ENCODE results near the gene PRR19.

The PRR19 gene

DNA sequence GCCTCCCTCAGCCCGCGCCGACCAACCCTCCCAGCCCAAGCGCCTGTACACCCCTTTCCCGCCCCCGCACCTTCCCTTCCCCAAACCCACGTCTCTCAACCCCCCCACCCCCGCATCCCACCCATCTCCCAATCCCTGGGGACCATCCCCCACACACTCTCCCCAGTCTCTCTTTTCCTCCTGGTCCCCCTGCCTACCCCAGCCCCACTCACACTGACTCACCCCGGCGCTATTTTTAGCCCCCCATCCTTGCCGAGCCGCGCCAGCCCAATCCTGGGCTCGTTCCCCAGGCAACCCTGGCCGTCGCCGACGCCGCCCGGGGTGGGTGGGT, 21.2 kb upstream of the PRR19 start:
- peak overlapping the region; percentile 88 for H3K4me3 ChIP-seq (ENCODE audit: low read length)
- no peaks in the 10 kb centered on the region for H3K9me3 ChIP-seq (ENCODE audit: control insufficient read depth, low read length)
- no peaks in the 10 kb centered on the region for H3K27me3 ChIP-seq (replicated peaks; ENCODE audit: control insufficient read depth, insufficient read depth, low read length)
- H3K4me1 ChIP-seq (ENCODE audit: control insufficient read depth, insufficient read depth, low read length): peaks cover 65% of the 10 kb centered on the region
- peak overlapping the region; percentile 88 for H3K9ac ChIP-seq (ENCODE audit: low read length)
- H3K36me3 ChIP-seq (ENCODE audit: control insufficient read depth, insufficient read depth, low read length, severe bottlenecking): no peaks in the 10 kb centered on the region
- DNase-seq (ENCODE audit: low read depth): peak; percentile 77

DNA sequence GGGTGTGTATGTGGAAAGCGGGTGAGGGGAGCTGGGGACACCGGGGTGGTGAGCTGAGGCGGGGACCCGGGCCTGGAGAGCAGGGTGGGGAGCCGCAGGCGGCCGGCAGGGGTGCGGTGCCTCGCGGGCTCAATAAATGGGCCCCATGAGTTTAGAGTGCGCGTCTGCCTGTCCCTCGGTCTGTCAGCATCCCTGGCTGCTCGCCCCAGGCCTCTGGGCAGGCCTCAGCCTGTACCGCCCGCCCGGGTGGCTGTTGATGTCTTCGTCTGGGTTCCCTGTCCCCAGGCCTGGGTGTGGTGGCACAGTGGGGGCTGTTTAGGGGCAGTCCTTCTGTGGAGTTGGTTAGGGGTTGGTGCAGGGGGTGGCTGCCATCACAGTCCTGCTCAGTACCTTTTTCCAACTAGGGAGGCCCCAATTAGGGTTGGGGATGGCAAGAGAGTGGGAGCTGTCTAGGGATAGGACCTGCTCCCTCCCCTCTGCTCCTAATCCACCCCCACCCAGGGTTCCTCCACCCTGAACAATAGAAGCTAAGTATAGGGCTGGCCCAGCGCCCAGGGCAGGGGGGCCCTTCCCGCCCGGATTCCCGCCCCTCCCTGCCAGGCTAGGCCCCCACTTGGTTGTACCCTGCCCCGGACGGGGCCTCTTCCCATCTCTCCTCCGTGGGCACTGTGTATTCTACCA, 20.6 kb upstream of the PRR19 start:
- peak; percentile 69 for DNase-seq (ENCODE audit: low read depth)
- Histone ChIP-seq H3K4me1 (ENCODE audit: control insufficient read depth, insufficient read depth, low read length) (peaks cover 65% of the 10 kb centered on the region), H3K36me3 (ENCODE audit: control insufficient read depth, insufficient read depth, low read length, severe bottlenecking) (no peaks in the 10 kb centered on the region)

DNA sequence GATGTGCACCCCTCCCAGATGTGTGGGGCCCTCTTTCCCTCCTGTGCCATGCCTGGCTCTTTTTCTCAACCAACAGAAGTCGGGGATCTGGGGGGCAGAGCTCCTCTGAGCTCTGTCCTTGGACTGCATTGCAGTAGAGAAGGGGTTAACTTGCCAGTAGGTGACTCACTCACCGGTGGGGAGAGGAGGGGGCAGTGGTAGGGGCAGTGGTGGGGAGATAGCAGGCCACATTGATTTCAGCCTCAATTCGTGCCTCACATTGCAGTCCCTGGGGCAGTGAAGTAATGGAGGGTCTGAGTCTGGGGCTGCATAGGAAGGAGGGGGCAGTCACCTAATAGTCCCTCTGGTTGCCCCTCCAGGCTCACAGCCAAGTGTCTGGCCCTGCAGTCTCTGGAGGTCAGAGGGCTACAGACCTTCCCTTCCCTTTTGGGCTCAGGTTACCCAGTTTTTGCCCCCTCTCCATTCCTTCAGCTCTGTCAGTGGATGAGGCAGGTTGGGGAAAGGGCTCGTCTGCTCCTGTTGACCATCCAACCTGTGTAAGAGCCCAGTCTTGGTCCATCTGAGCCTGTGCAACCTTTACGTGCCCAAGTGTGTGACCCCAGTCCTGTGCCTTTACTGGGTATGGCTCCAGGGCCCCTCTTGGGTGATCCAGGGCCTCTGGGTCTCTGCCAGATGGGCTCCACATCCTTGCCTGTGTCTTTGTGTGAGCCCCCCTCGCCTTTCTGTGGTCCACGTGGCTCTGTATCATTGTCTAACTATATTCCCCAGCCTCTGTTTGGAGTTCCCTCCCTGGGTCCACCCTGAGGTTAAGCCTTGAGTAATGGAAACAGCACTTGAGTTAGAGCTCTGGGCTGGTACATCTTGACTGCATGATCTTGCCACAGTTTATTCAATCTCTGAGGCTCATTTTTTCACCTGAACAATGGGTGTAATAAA, 19.8 kb upstream of the PRR19 start:
- Histone ChIP-seq H3K27me3 (replicated peaks; ENCODE audit: control insufficient read depth, insufficient read depth, low read length) (no peaks in the 10 kb centered on the region), H3K4me1 (ENCODE audit: control insufficient read depth, insufficient read depth, low read length) (peaks cover 64% of the 10 kb centered on the region), H3K9ac (ENCODE audit: low read length) (peak overlapping the region; percentile 75), H3K9me3 (ENCODE audit: control insufficient read depth, low read length) (no peaks in the 10 kb centered on the region), H3K36me3 (ENCODE audit: control insufficient read depth, insufficient read depth, low read length, severe bottlenecking) (peaks cover 3% of the 10 kb centered on the region), H3K4me3 (ENCODE audit: low read length) (peak overlapping the region; percentile 35)
- peak; percentile 72 for DNase-seq (ENCODE audit: low read depth)

More for the DNA sequence above, 20.6 kb upstream of the PRR19 start:
- Histone ChIP-seq H3K4me3 (ENCODE audit: low read length) (peak overlapping the region; percentile 27), H3K27me3 (replicated peaks; ENCODE audit: control insufficient read depth, insufficient read depth, low read length) (no peaks in the 10 kb centered on the region), H3K9me3 (ENCODE audit: control insufficient read depth, low read length) (no peaks in the 10 kb centered on the region), H3K9ac (ENCODE audit: low read length) (peak overlapping the region; percentile 75)

DNA sequence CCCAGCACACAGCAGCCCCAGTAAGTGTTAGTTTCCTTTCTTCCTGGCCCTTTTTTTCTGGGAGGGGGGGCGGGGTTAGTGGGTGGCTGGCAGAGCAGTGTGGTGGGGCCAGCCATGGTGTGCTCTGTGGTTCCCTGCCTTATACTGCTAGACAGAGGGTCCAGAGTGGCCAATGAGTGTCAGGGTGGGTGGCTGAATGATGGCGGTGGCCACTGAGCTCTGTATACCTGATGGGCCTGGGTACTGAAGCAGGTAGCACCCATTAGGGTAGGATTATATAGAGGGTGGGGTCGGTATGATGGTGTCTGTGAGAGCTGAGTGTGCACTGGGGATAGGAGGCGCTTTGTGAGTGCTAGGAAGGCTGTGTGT, 19.1 kb upstream of the PRR19 start:
- DNase-seq (ENCODE audit: low read depth): no peak
- H3K4me3 ChIP-seq (ENCODE audit: low read length): peak overlapping the region; percentile 77
- H3K9ac ChIP-seq (ENCODE audit: low read length): peak overlapping the region; percentile 61
- H3K4me1 ChIP-seq (ENCODE audit: control insufficient read depth, insufficient read depth, low read length): peaks cover 59% of the 10 kb centered on the region
- H3K27me3 ChIP-seq (replicated peaks; ENCODE audit: control insufficient read depth, insufficient read depth, low read length): no peaks in the 10 kb centered on the region
- no peaks in the 10 kb centered on the region for H3K9me3 ChIP-seq (ENCODE audit: control insufficient read depth, low read length)
- H3K36me3 ChIP-seq (ENCODE audit: control insufficient read depth, insufficient read depth, low read length, severe bottlenecking): peaks cover 10% of the 10 kb centered on the region

DNA sequence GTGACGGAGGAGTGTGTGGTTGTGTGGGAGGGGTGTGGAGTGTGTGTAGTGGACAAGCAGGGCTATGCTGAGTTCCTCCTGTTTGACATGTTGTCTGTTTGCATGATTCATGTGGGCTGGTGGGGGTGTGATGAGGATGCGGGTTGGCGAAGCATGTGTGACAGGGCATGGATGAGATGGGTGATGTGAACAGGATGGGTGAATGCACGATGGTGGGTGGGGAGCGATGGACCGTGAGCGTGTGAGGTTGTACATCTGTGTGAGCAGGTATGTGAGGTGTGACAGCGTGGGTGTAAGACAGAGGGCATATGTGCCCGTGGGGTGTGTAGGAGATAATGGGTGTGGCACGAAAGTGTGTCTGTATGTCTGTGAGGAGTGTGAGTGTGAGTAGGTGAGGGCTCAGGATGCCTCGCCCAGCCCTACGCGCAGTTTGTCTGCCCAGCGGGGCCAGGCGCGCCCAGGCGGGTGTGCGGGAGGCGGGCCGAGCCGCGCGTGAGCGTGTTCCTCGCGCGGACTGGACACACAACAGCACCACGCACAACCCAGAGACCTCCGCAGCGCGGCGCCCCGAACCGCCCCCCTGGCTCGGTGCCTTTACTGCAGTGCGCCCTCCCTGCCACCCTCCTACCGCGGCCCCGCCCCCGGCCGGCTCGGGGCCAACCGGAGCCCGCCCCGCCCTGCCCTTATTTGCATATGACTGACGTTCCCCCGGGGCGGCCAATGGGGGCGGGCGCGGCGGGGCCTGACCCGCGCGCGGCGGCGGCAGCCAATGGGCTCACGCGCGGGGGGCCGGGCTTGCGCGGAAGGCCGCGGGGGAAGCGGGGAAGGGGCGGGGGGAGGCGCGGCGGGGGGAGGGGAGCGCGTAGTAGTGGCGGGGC, 18.5 kb upstream of the PRR19 start:
- Histone ChIP-seq H3K9ac (ENCODE audit: low read length) (peak overlapping the region; percentile 61), H3K4me3 (ENCODE audit: low read length) (peak overlapping the region; percentile 77), H3K27me3 (replicated peaks; ENCODE audit: control insufficient read depth, insufficient read depth, low read length) (no peaks in the 10 kb centered on the region), H3K9me3 (ENCODE audit: control insufficient read depth, low read length) (no peaks in the 10 kb centered on the region), H3K4me1 (ENCODE audit: control insufficient read depth, insufficient read depth, low read length) (peaks cover 53% of the 10 kb centered on the region), H3K36me3 (ENCODE audit: control insufficient read depth, insufficient read depth, low read length, severe bottlenecking) (peaks cover 17% of the 10 kb centered on the region)
- peak; percentile 98 for DNase-seq (ENCODE audit: low read depth)

DNA sequence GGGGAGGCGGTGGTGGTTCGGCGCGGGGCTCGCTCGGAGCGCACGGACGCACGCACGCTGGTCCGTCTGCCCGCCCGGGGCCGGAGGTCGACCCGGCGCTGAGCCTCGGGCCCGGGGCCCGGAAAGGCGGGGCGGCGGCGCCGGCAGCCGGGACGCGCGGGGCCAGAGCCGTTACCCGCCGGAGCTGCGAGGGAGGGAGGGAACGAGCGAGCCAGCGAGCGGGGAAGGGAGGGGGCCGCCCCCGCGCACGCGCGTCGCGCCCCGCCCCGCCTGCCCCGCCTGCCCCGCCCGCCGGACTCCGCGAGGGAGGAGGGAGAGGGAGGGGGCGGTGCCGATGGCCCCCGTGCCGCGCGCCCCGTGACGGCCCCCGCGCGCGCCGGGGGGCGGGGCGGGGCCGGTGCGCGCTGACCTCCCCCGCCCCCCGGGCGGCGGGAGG, 17.8 kb upstream of the PRR19 start:
- Histone ChIP-seq H3K36me3 (ENCODE audit: control insufficient read depth, insufficient read depth, low read length, severe bottlenecking) (peaks cover 23% of the 10 kb centered on the region), H3K9me3 (ENCODE audit: control insufficient read depth, low read length) (no peaks in the 10 kb centered on the region), H3K9ac (ENCODE audit: low read length) (peak overlapping the region; percentile 52), H3K27me3 (replicated peaks; ENCODE audit: control insufficient read depth, insufficient read depth, low read length) (no peaks in the 10 kb centered on the region), H3K4me1 (ENCODE audit: control insufficient read depth, insufficient read depth, low read length) (peaks cover 46% of the 10 kb centered on the region), H3K4me3 (ENCODE audit: low read length) (peak overlapping the region; percentile 59)
- DNase-seq (ENCODE audit: low read depth): peak; percentile 93

DNA sequence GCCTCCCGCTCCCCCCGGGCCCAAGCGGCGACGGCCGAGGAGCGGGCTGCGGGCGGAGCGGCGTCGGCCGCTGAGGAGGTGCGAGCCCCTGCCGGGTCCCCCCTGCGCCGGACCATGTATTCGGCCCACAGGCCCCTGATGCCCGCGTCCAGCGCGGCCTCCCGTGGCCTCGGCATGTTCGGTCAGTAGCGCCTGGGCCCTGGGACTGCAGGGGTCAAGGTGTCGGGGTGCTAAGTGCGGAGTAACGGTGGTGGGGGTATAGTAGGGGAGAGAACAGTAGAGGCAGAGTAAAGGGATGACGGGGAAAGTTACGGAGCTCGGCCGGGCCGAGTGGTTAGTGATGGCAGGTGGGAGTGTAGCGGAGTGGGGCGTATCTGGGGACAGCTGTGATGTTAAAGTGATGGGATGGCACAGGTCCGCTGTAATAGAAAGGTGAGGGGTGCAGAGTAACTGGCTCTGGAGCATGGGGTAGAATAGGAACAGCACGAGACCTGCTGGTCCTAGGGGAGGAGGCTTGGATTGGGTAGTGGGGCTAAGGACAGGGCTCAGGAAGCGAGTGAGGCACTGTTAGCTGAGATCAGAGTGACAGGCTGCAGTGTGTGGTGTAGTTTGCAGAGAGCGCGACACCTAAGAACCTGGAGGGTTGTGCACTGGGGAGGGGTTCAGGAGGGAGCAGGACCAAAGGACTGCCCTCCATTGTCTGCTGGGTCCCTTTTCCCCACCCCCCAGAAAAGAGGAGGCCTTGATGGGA, 17.2 kb upstream of the PRR19 start:
- Histone ChIP-seq H3K27me3 (replicated peaks; ENCODE audit: control insufficient read depth, insufficient read depth, low read length) (no peaks in the 10 kb centered on the region), H3K4me3 (ENCODE audit: low read length) (peak overlapping the region; percentile 80), H3K4me1 (ENCODE audit: control insufficient read depth, insufficient read depth, low read length) (peaks cover 40% of the 10 kb centered on the region), H3K9me3 (ENCODE audit: control insufficient read depth, low read length) (no peaks in the 10 kb centered on the region), H3K9ac (ENCODE audit: low read length) (peak overlapping the region; percentile 87), H3K36me3 (ENCODE audit: control insufficient read depth, insufficient read depth, low read length, severe bottlenecking) (peaks cover 30% of the 10 kb centered on the region)
- peak; percentile 50 for DNase-seq (ENCODE audit: low read depth)

DNA sequence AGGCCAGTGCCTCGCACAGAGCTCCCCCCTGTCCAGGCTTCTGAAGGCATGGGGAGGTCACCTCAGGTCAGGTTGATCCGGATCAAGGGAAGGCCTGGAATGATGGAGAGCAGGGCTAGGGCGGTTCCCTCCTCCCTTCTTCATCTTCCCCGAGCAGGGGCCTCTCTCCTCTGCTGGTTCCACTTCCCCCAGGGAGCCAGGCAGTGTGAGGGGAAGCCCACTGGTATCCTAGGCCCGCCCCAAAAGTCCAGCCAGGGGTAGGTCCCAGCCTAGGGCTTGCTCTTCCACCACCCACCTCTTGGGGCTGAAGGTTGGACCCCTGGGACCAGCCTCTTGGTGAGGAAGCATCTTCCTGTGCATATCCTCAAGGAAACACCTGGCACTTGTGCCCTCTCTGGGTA, 16.4 kb upstream of the PRR19 start:
- Histone ChIP-seq H3K27me3 (replicated peaks; ENCODE audit: control insufficient read depth, insufficient read depth, low read length) (no peaks in the 10 kb centered on the region), H3K4me1 (ENCODE audit: control insufficient read depth, insufficient read depth, low read length) (peaks cover 40% of the 10 kb centered on the region), H3K9me3 (ENCODE audit: control insufficient read depth, low read length) (no peaks in the 10 kb centered on the region), H3K9ac (ENCODE audit: low read length) (peak overlapping the region; percentile 87), H3K4me3 (ENCODE audit: low read length) (peak overlapping the region; percentile 80), H3K36me3 (ENCODE audit: control insufficient read depth, insufficient read depth, low read length, severe bottlenecking) (peaks cover 38% of the 10 kb centered on the region)
- DNase-seq (ENCODE audit: low read depth): peak; percentile 51

DNA sequence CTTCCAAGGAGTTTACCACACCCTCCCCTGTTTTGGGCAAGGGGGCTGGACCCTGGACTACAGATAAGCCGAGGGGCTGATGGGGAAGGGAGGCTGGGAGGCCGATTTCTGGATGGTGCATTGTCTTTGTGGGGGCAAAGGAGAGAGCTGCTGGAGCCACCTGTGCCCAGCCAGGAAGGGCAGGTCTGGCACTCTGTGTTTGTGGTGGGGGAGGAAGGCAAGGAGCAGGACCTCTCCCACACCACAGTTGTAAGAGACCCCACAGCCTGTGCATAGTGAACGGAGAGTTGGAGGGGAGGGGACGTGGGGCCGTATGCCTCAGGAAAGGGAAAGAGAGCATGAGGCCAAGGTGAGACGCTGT, 16.0 kb upstream of the PRR19 start:
- Histone ChIP-seq H3K9ac (ENCODE audit: low read length) (peak overlapping the region; percentile 87), H3K27me3 (replicated peaks; ENCODE audit: control insufficient read depth, insufficient read depth, low read length) (no peaks in the 10 kb centered on the region), H3K36me3 (ENCODE audit: control insufficient read depth, insufficient read depth, low read length, severe bottlenecking) (peaks cover 42% of the 10 kb centered on the region), H3K4me3 (ENCODE audit: low read length) (peak overlapping the region; percentile 80), H3K4me1 (ENCODE audit: control insufficient read depth, insufficient read depth, low read length) (peaks cover 40% of the 10 kb centered on the region), H3K9me3 (ENCODE audit: control insufficient read depth, low read length) (no peaks in the 10 kb centered on the region)
- no peak for DNase-seq (ENCODE audit: low read depth)

DNA sequence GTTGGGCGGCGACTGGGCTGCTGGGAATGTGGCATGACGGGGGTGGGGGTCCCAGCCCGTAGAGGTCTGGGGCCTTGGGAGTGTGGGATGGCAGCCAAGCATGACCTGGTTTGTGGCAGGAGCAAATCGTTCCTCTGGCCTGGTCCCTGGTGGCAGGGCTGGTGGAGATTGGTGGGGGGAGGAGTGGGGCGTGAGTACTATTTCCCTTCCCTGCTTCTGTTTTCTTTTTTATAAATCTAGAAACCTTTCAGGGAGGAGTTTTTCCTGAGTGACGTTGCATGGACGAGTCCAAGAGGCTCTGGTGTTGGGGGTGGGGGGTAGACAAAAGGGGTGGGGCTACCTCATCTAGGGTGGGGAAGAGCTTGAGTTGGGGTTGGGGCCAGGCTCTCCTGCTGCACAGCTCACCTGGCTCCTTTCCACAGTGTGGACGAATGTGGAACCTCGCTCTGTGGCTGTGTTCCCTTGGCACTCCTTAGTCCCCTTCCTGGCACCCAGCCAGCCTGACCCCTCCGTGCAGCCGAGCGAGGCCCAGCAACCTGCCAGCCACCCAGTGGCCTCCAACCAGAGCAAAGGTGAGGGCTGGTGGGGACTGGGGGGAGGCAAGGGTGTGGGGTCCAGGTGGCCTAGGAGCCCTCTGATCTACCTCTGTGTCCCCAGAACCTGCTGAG, 15.4 kb upstream of the PRR19 start:
- peak overlapping the region; percentile 87 for H3K9ac ChIP-seq (ENCODE audit: low read length)
- peaks cover 37% of the 10 kb centered on the region for H3K4me1 ChIP-seq (ENCODE audit: control insufficient read depth, insufficient read depth, low read length)
- no peaks in the 10 kb centered on the region for H3K27me3 ChIP-seq (replicated peaks; ENCODE audit: control insufficient read depth, insufficient read depth, low read length)
- H3K4me3 ChIP-seq (ENCODE audit: low read length): peak overlapping the region; percentile 80
- H3K9me3 ChIP-seq (ENCODE audit: control insufficient read depth, low read length): no peaks in the 10 kb centered on the region
- peaks cover 47% of the 10 kb centered on the region for H3K36me3 ChIP-seq (ENCODE audit: control insufficient read depth, insufficient read depth, low read length, severe bottlenecking)
- peak; percentile 32 for DNase-seq (ENCODE audit: low read depth)
